OCI-LY7 (cell line): ENCODE results near the gene TMPRSS9. TPM values are rescaled to one million over a fixed set of nuclear protein-coding genes. Genes with fewer than 3 reads are reported as not detected.

Experiments used
- BruUV-seq: library from RNA; stranded (reverse); fragments of 400-500 nt; replicated peaks from 2 replicates; lab custom pipeline; 2021; lab: Mats Ljungman, UMichigan
- CTCF ChIA-PET: fragments of 300-600 bp; sonication (Branson Sonifier 250); formaldehyde crosslinking; loops from one replicate; lab custom pipeline; 2022; ENCODE audit warnings: antibody characterized with exemption; ENCODE audit not compliant: unreplicated experiment; lab: Charles Lee
- POLR2A ChIA-PET: fragments of 300-600 bp; sonication (Branson Sonifier 250); formaldehyde crosslinking; loops from one replicate; lab custom pipeline; 2022; ENCODE audit warnings: antibody characterized with exemption; lab: Charles Lee
- DNase-seq: peaks from one replicate; pipeline ENCODE4 v3.0.0-alpha.2; 2015; ENCODE audit warnings: low spot score
- H2AFZ ChIP-seq: fragments of 200-600 bp; sonication (generic), shearing (Covaris generic); 2 replicates; pipeline ENCODE4 v1.6.1; 2014; ENCODE audit warnings: mild to moderate bottlenecking, antibody characterized with exemption, low read length, moderate library complexity
- H3K27ac ChIP-seq: fragments of 200-600 bp; sonication (generic); 2 replicates; pipeline ENCODE4 v1.5.1; 2014; ENCODE audit warnings: mixed run types, low read depth, mild to moderate bottlenecking, moderate library complexity, low read length, inconsistent platforms; ENCODE audit not compliant: poor library complexity, severe bottlenecking
- H3K36me3 ChIP-seq: fragments of 200-600 bp; sonication (generic); 2 replicates; pipeline ENCODE4 v1.6.1; 2014; ENCODE audit warnings: mild to moderate bottlenecking, antibody characterized with exemption, low read length, moderate library complexity, mixed read lengths; ENCODE audit not compliant: insufficient read depth
- H3K4me1 ChIP-seq: fragments of 200-600 bp; sonication (generic); 2 replicates; pipeline ENCODE4 v1.5.1; 2014; ENCODE audit warnings: mild to moderate bottlenecking, low read length; ENCODE audit not compliant: insufficient read depth, poor library complexity, severe bottlenecking
- H3K4me2 ChIP-seq: fragments of 200-600 bp; sonication (generic); 2 replicates; pipeline ENCODE4 v1.6.1; 2014; ENCODE audit warnings: mild to moderate bottlenecking, low read length
- H3K4me3 ChIP-seq: fragments of 200-600 bp; sonication (generic); 2 replicates; pipeline ENCODE4 v1.5.1; 2014; ENCODE audit warnings: mild to moderate bottlenecking, low read depth, low read length; ENCODE audit not compliant: poor library complexity, severe bottlenecking
- H3K79me2 ChIP-seq: fragments of 200-600 bp; sonication (generic); 2 replicates; pipeline ENCODE4 v1.6.1; 2016; ENCODE audit warnings: low read depth, mild to moderate bottlenecking, low read length, moderate library complexity, mixed read lengths; ENCODE audit not compliant: insufficient read depth
- H3K9me2 ChIP-seq: fragments of 200-600 bp; sonication (generic); 2 replicates; pipeline ENCODE4 v1.6.1; 2016; ENCODE audit warnings: mild to moderate bottlenecking, low read length, mixed read lengths; ENCODE audit not compliant: insufficient read depth
- H3K9me3 ChIP-seq: fragments of 200-600 bp; sonication (generic); 2 replicates; pipeline ENCODE4 v1.6.1; 2014; ENCODE audit warnings: mild to moderate bottlenecking, mixed run types, low read length, mixed read lengths
- H4K20me1 ChIP-seq: fragments of 200-600 bp; sonication (generic); 2 replicates; pipeline ENCODE4 v1.6.1; 2014; ENCODE audit warnings: mild to moderate bottlenecking, antibody characterized with exemption, low read length, moderate library complexity, mixed read lengths; ENCODE audit not compliant: insufficient read depth
- EZH2phosphoT487 ChIP-seq: fragments of 200-600 bp; sonication (generic); IDR thresholded peaks from 2 replicates; pipeline ENCODE4 v1.6.1; 2018; ENCODE audit warnings: low read depth, borderline replicate concordance, mild to moderate bottlenecking, mixed run types, antibody characterized with exemption, low read length, moderate library complexity, mixed read lengths
- intact Hi-C: fragments of 100-400 bp; cut with micrococcal nuclease; formaldehyde crosslinking; loops from one replicate; pipeline ENCODE4 v1.10.0; 2022; ENCODE audit not compliant: unreplicated experiment
- total RNA-seq, 2 experiments: library from RNA; depleted of rRNA in 1 of 2; stranded (reverse); fragments of >200 nt in 1 of 2; shearing (Covaris generic) in 1 of 2; gene quantifications; 2 replicates each; pipeline ENCODE4 v1.2.3, GENCODE V29; 2014 to 2022
- TF ChIP-seq, protein P1 (sequence below): fragments of 200-600 bp; sonication (generic); conservative IDR thresholded peaks from 2 replicates; pipeline ENCODE4 v1.5.1; 2014; ENCODE audit warnings: mild to moderate bottlenecking, antibody characterized with exemption, low read length, moderate library complexity, mixed read lengths

The TMPRSS9 gene
- total RNA-seq, 2 experiments from 2014 or later, result 0.44 TPM; not detected in 1

DNA sequence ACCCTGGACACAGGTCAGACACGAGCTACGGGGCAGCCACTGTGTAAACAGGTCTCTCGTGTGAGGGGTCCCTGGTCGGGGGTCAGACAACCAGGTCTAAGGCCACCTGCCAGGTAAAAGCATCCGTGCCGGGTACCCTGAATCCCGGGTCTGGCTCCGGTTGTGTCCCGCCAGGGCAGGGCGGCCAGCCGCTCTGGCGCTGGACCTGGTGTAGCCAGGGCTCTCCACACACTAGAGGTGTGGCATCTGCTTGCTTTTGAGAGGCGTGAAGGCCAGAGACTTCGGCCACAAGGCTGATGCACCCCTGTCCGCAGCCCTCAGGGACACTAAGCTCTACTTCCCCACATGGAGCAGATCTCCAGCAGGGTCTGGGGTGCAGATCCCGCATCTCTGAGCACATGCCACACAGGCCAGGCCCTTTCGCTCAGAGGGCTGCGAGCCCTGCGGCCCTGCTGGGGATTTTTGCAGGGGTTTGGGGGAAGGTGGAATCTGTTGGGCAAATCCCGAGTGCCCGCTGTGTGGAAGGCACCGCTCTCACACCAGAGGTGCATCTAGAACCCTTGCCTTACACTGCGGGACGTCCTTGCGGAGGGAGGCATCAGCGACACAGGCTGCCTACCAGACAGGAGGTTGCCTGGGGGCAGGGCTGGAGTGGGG, 81.2 kb downstream of the TMPRSS9 start:
- Histone ChIP-seq H4K20me1 (no peaks in the 10 kb centered on the region), H2AFZ (no peak overlapping the region), H3K36me3 (peaks cover 79% of the 10 kb centered on the region), H3K4me3 (no peak overlapping the region), H3K9me3 (no peaks in the 10 kb centered on the region), H3K4me1 (peaks cover 3% of the 10 kb centered on the region), H3K79me2 (peaks cover 17% of the 10 kb centered on the region), H3K9me2 (no peaks in the 10 kb centered on the region), H3K27ac (no peak overlapping the region), H3K4me2 (no peak overlapping the region)
- no TSS peak for BruUV-seq
- POLR2A ChIA-PET, result interaction anchor here (0.6 kb wide), 1 partner anchor 35 kb away, joined by 3 read pairs; the partner anchor contains the start of gene GADD45B
- CTCF ChIA-PET, result no interaction called here
- no peak for TF ChIP-seq EZH2phosphoT487
- TF ChIP-seq, protein P1, sequence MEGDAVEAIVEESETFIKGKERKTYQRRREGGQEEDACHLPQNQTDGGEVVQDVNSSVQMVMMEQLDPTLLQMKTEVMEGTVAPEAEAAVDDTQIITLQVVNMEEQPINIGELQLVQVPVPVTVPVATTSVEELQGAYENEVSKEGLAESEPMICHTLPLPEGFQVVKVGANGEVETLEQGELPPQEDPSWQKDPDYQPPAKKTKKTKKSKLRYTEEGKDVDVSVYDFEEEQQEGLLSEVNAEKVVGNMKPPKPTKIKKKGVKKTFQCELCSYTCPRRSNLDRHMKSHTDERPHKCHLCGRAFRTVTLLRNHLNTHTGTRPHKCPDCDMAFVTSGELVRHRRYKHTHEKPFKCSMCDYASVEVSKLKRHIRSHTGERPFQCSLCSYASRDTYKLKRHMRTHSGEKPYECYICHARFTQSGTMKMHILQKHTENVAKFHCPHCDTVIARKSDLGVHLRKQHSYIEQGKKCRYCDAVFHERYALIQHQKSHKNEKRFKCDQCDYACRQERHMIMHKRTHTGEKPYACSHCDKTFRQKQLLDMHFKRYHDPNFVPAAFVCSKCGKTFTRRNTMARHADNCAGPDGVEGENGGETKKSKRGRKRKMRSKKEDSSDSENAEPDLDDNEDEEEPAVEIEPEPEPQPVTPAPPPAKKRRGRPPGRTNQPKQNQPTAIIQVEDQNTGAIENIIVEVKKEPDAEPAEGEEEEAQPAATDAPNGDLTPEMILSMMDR, result no peak
- intact Hi-C loops, result no loop called here
- no peak for DNase-seq

DNA sequence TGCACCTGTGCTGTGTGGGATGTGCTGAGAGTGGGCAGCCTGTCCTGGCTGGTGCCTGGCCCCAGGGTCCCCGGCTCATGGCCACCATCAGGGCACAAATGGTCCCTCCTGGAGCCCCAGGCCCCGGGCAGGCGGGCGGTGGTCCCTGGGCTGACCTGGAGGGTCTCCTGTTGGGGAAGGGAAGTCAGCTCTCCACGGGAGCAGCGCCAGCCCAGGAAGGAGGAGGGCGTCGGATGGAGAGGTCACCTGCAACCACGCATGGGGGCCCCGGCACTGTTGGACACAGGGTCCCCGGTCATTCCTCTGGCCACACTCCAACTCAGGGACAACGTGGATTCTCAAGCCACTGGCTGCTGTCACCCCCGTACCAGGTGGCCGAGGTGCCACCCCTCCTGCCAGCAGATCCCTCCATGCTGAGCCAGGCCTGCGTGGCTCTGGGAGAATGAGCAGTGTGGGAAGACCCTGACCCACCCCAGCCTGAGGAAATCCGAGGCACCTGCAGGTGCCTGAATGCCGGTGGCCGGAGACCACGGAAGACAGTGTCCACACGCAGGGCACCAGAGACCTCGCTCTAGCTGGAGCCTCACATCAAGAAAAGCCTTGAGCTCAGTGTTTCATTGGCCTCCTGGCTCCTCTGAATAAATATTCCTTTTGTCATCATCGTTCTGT, 83.2 kb downstream of the TMPRSS9 start:
- no peak overlapping the region for H3K4me2 ChIP-seq
- POLR2A ChIA-PET, result interaction anchor here (0.6 kb wide), 1 partner anchor 9 kb away, joined by 3 read pairs; no protein-coding TSS in a partner anchor
- H4K20me1 ChIP-seq, result no peaks in the 10 kb centered on the region
- intact Hi-C loops, result no loop called here
- TF ChIP-seq, protein P1, result no peak
- TF ChIP-seq EZH2phosphoT487, result no peak
- H3K27ac ChIP-seq, result no peak overlapping the region
- no peak for DNase-seq
- H3K4me3 ChIP-seq, result no peak overlapping the region
- CTCF ChIA-PET, result interaction anchor here (0.6 kb wide), 1 partner anchor 1413 kb away, joined by 3 read pairs; no protein-coding TSS in a partner anchor
- H3K9me2 ChIP-seq, result no peaks in the 10 kb centered on the region
- H3K36me3 ChIP-seq, result peaks cover 75% of the 10 kb centered on the region
- peaks cover 19% of the 10 kb centered on the region for H3K4me1 ChIP-seq
- no peak overlapping the region for H2AFZ ChIP-seq
- peaks cover 37% of the 10 kb centered on the region for H3K79me2 ChIP-seq
- BruUV-seq, result no TSS peak
- no peaks in the 10 kb centered on the region for H3K9me3 ChIP-seq
